GM23338 (cell line): ENCODE results near the gene MYF6.

ENCODE experiments used
- CREB1 ChIP-seq: fragments of 250-450 bp; sonication (Bioruptor Pico); IDR thresholded peaks from 2 replicates; pipeline ENCODE4 v1.5.0; 2020; ENCODE audit warnings: low read depth, mild to moderate bottlenecking, moderate library complexity
- CTCF ChIP-seq, 2 experiments: fragments of 200-600 bp in 1 of 2; sonication (generic) in 1 of 2; conservative IDR thresholded peaks; 2 replicates each; pipeline versions ENCODE4 v1.5.1 to v1.6.1; 2016 to 2017; ENCODE audit warnings: antibody characterized with exemption in 2 of 2, low read depth in 2 of 2, mild to moderate bottlenecking in 2 of 2, moderate library complexity in 1 of 2
- EZH2 ChIP-seq: fragments of 200-600 bp; sonication (generic); IDR thresholded peaks from one replicate; pipeline ENCODE4 v1.8.0; 2017; ENCODE audit warnings: antibody characterized with exemption, mild to moderate bottlenecking, low read depth; ENCODE audit not compliant: unreplicated experiment
- EZH2phosphoT487 ChIP-seq: fragments of 200-600 bp; sonication (generic); IDR thresholded peaks from one replicate; pipeline ENCODE4 v1.8.1; 2018; ENCODE audit warnings: antibody characterized with exemption; ENCODE audit not compliant: unreplicated experiment
- JUNB ChIP-seq: IDR thresholded peaks from one replicate; pipeline ENCODE4 v1.6.1; 2016; ENCODE audit warnings: antibody characterized with exemption; ENCODE audit not compliant: unreplicated experiment
- NANOG ChIP-seq: IDR thresholded peaks from 2 replicates; pipeline ENCODE4 v1.6.1; 2016; ENCODE audit warnings: antibody characterized with exemption, borderline replicate concordance
- POLR2AphosphoS5 ChIP-seq: IDR thresholded peaks from 2 replicates; pipeline ENCODE4 v1.6.1; 2016; ENCODE audit warnings: antibody characterized with exemption, low read depth
- STAT1 ChIP-seq: IDR thresholded peaks from one replicate; pipeline ENCODE4 v1.6.1; 2016; ENCODE audit warnings: antibody characterized with exemption; ENCODE audit not compliant: unreplicated experiment
- ZNF114 ChIP-seq: fragments of 250-450 bp; sonication (Bioruptor Pico); IDR thresholded peaks from 2 replicates; pipeline ENCODE4 v1.5.0; 2020; ENCODE audit warnings: mild to moderate bottlenecking, moderate library complexity
- ZNF331 ChIP-seq: fragments of 250-450 bp; sonication (Bioruptor Pico); IDR thresholded peaks from 2 replicates; pipeline ENCODE4 v1.5.0; 2020; ENCODE audit warnings: low read depth, mild to moderate bottlenecking, moderate library complexity
- TF ChIP-seq, protein P1 (sequence below): IDR thresholded peaks from one replicate; pipeline ENCODE4 v1.6.1; 2018; ENCODE audit warnings: antibody characterized with exemption; ENCODE audit not compliant: unreplicated experiment
- TF ChIP-seq, protein P2 (sequence below): IDR thresholded peaks from 2 replicates; pipeline ENCODE4 v1.6.1; 2016; ENCODE audit warnings: antibody characterized with exemption
- TF ChIP-seq, protein P3 (sequence below): fragments of 250-450 bp; sonication (Bioruptor Pico); IDR thresholded peaks from 2 replicates; pipeline ENCODE4 v1.5.0; 2020; ENCODE audit warnings: mild to moderate bottlenecking, moderate library complexity

DNA sequence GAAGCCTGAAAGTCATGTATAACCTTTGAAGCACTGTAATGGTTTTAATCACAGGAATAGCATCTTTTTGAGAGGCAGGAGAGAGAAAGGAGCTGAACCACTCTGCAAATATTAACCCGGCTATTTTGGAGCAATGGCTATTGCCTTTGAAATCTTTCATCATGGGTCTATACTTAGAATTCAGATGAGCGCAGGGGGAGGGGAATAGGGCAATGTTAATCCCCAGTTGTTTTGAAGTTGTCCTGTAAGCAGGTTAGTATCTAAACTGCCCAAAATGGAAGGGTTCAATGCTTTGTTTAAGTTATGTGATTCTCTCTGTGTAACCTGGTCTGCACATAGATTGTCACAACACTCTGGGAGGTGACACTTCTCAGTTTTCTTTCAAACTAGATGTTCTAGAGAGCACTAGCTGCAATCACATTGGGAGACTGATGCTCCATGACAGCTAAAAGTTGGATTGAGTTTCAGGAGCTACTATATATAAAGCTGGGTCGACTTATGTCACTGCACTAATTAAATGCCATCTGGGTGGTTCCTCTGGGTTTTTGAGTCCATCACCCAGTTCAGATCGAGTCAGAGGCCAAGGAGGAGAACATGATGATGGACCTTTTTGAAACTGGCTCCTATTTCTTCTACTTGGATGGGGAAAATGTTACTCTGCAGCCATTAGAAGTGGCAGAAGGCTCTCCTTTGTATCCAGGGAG lies at the start of gene MYF6:
- TF ChIP-seq EZH2phosphoT487 (no peak), CTCF (conservative IDR thresholded peaks at IDR 0.05; ENCODE audit: low read depth in 2 of 2) (no peak), POLR2AphosphoS5 (no peak), EZH2 (no peak), ZNF331 (CRISPR knock-in tag) (no peak), JUNB (no peak), CREB1 (CRISPR knock-in tag) (no peak), NANOG (no peak), ZNF114 (CRISPR knock-in tag) (no peak), STAT1 (no peak)
- TF ChIP-seq, protein P1, sequence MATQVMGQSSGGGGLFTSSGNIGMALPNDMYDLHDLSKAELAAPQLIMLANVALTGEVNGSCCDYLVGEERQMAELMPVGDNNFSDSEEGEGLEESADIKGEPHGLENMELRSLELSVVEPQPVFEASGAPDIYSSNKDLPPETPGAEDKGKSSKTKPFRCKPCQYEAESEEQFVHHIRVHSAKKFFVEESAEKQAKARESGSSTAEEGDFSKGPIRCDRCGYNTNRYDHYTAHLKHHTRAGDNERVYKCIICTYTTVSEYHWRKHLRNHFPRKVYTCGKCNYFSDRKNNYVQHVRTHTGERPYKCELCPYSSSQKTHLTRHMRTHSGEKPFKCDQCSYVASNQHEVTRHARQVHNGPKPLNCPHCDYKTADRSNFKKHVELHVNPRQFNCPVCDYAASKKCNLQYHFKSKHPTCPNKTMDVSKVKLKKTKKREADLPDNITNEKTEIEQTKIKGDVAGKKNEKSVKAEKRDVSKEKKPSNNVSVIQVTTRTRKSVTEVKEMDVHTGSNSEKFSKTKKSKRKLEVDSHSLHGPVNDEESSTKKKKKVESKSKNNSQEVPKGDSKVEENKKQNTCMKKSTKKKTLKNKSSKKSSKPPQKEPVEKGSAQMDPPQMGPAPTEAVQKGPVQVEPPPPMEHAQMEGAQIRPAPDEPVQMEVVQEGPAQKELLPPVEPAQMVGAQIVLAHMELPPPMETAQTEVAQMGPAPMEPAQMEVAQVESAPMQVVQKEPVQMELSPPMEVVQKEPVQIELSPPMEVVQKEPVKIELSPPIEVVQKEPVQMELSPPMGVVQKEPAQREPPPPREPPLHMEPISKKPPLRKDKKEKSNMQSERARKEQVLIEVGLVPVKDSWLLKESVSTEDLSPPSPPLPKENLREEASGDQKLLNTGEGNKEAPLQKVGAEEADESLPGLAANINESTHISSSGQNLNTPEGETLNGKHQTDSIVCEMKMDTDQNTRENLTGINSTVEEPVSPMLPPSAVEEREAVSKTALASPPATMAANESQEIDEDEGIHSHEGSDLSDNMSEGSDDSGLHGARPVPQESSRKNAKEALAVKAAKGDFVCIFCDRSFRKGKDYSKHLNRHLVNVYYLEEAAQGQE = no peak
- TF ChIP-seq, protein P2, sequence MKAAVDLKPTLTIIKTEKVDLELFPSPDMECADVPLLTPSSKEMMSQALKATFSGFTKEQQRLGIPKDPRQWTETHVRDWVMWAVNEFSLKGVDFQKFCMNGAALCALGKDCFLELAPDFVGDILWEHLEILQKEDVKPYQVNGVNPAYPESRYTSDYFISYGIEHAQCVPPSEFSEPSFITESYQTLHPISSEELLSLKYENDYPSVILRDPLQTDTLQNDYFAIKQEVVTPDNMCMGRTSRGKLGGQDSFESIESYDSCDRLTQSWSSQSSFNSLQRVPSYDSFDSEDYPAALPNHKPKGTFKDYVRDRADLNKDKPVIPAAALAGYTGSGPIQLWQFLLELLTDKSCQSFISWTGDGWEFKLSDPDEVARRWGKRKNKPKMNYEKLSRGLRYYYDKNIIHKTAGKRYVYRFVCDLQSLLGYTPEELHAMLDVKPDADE = no peak
- TF ChIP-seq, protein P3, sequence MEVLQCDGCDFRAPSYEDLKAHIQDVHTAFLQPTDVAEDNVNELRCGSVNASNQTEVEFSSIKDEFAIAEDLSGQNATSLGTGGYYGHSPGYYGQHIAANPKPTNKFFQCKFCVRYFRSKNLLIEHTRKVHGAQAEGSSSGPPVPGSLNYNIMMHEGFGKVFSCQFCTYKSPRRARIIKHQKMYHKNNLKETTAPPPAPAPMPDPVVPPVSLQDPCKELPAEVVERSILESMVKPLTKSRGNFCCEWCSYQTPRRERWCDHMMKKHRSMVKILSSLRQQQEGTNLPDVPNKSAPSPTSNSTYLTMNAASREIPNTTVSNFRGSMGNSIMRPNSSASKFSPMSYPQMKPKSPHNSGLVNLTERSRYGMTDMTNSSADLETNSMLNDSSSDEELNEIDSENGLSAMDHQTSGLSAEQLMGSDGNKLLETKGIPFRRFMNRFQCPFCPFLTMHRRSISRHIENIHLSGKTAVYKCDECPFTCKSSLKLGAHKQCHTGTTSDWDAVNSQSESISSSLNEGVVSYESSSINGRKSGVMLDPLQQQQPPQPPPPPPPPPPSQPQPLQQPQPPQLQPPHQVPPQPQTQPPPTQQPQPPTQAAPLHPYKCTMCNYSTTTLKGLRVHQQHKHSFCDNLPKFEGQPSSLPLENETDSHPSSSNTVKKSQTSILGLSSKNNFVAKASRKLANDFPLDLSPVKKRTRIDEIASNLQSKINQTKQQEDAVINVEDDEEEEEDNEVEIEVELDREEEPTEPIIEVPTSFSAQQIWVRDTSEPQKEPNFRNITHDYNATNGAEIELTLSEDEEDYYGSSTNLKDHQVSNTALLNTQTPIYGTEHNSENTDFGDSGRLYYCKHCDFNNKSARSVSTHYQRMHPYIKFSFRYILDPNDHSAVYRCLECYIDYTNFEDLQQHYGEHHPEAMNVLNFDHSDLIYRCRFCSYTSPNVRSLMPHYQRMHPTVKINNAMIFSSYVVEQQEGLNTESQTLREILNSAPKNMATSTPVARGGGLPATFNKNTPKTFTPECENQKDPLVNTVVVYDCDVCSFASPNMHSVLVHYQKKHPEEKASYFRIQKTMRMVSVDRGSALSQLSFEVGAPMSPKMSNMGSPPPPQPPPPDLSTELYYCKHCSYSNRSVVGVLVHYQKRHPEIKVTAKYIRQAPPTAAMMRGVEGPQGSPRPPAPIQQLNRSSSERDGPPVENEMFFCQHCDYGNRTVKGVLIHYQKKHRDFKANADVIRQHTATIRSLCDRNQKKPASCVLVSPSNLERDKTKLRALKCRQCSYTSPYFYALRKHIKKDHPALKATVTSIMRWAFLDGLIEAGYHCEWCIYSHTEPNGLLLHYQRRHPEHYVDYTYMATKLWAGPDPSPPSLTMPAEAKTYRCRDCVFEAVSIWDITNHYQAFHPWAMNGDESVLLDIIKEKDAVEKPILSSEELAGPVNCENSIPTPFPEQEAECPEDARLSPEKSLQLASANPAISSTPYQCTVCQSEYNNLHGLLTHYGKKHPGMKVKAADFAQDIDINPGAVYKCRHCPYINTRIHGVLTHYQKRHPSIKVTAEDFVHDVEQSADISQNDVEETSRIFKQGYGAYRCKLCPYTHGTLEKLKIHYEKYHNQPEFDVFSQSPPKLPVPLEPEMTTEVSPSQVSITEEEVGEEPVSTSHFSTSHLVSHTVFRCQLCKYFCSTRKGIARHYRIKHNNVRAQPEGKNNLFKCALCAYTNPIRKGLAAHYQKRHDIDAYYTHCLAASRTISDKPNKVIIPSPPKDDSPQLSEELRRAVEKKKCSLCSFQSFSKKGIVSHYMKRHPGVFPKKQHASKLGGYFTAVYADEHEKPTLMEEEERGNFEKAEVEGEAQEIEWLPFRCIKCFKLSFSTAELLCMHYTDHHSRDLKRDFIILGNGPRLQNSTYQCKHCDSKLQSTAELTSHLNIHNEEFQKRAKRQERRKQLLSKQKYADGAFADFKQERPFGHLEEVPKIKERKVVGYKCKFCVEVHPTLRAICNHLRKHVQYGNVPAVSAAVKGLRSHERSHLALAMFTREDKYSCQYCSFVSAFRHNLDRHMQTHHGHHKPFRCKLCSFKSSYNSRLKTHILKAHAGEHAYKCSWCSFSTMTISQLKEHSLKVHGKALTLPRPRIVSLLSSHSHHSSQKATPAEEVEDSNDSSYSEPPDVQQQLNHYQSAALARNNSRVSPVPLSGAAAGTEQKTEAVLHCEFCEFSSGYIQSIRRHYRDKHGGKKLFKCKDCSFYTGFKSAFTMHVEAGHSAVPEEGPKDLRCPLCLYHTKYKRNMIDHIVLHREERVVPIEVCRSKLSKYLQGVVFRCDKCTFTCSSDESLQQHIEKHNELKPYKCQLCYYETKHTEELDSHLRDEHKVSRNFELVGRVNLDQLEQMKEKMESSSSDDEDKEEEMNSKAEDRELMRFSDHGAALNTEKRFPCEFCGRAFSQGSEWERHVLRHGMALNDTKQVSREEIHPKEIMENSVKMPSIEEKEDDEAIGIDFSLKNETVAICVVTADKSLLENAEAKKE = no peak
